ENCODE measurements around the gene SYTL2.

- TF ChIP-seq TCF12 (IDR thresholded peaks at IDR 0.05; ENCODE audit: low read depth) (no peak), ZBTB7A (IDR thresholded peaks at IDR 0.05; ENCODE audit: low read depth) (no peak), EP300 (IDR thresholded peaks at IDR 0.05; ENCODE audit: borderline replicate concordance) (no peak), CEBPB (IDR thresholded peaks at IDR 0.05) (no peak)
- TF ChIP-seq, protein P1, sequence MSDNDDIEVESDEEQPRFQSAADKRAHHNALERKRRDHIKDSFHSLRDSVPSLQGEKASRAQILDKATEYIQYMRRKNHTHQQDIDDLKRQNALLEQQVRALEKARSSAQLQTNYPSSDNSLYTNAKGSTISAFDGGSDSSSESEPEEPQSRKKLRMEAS (IDR thresholded peaks at IDR 0.05) = no peak
These were observed 68.6 kb downstream of the SYTL2 start for GRCh38 chr11:85742348-85742747.
